Measurements from ENCODE around the gene TLE2.
"Not testable (repeated sequence)": the region's sequence is repeated elsewhere in the genome, so short reads cannot be mapped to it uniquely, and the experiment has no call there.

The TLE2 gene

DNA sequence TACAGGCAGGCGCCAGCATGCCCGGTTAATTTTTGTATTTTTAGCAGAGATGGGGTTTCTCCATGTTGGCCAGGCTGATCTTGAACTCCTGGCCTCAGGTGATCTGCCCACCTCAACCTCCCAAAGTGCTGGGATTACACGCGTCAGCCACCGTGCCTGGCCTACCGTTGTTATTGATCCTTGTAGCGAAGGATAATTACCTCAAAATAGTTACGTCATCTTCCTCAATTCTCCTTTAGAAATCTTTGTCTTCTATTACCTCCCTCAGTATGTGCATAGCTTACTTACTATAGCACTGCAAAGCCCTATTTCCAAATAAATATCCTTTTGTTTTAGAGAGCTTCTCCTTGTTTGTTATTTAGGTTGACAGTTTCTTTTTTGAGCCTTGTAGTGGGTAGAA, 61.1 kb downstream of the TLE2 start:
- Histone ChIP-seq H3K9me3 (ENCODE audit: control insufficient read depth, insufficient read depth, low read length) (no peaks in the 10 kb centered on the region), H3K27me3 (ENCODE audit: control insufficient read depth, insufficient read depth, low read length) (no peaks in the 10 kb centered on the region), H3K36me3 (ENCODE audit: control insufficient read depth, insufficient read depth, low read length) (no peaks in the 10 kb centered on the region), H3K27ac (ENCODE audit: low read depth, low read length) (no peak overlapping the region), H3K4me3 (ENCODE audit: low read depth, low read length) (no peak overlapping the region), H3K4me1 (ENCODE audit: control insufficient read depth, insufficient read depth, low read length) (no peaks in the 10 kb centered on the region), H3K9ac (ENCODE audit: low read depth, low read length) (no peak overlapping the region)

GRCh38 chr19:2964874-2965273, 64.2 kb downstream of the TLE2 start:
- Histone ChIP-seq H3K4me3 (ENCODE audit: low read depth, low read length) (no peak overlapping the region), H3K36me3 (ENCODE audit: control insufficient read depth, insufficient read depth, low read length) (no peaks in the 10 kb centered on the region), H3K9ac (ENCODE audit: low read depth, low read length) (no peak overlapping the region), H3K27ac (ENCODE audit: low read depth, low read length) (no peak overlapping the region), H3K27me3 (ENCODE audit: control insufficient read depth, insufficient read depth, low read length) (no peaks in the 10 kb centered on the region), H3K9me3 (ENCODE audit: control insufficient read depth, insufficient read depth, low read length) (no peaks in the 10 kb centered on the region), H3K4me1 (ENCODE audit: control insufficient read depth, insufficient read depth, low read length) (no peaks in the 10 kb centered on the region)

DNA sequence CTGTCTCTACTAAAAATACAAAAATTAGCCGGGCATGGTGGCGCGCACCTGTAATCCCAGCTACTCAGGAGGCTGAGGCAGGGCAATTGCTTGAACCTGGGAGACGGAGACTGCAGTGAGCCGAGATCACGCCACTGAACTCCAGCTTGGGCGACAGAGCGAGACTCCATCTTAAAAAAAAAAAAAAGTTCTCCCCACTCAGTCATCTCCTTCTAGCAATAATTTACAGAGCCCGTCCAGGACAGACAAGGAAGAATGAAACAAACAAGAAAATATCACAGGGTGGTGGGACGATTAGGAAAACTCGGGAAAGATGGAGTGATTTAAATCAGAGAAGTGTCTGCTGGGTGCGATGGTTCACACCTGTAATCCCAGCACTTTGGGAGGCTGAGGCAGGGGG, 65.4 kb downstream of the TLE2 start:
- H3K4me1 ChIP-seq (ENCODE audit: control insufficient read depth, insufficient read depth, low read length); H3K4me3 ChIP-seq (ENCODE audit: low read depth, low read length); H3K27ac ChIP-seq (ENCODE audit: low read depth, low read length); H3K27me3 ChIP-seq (ENCODE audit: control insufficient read depth, insufficient read depth, low read length); H3K9ac ChIP-seq (ENCODE audit: low read depth, low read length); H3K9me3 ChIP-seq (ENCODE audit: control insufficient read depth, insufficient read depth, low read length); H3K36me3 ChIP-seq (ENCODE audit: control insufficient read depth, insufficient read depth, low read length): not testable (repeated sequence)

- no peaks in the 10 kb centered on the region for H3K36me3 ChIP-seq (ENCODE audit: control insufficient read depth, insufficient read depth, low read length)
- no peaks in the 10 kb centered on the region for H3K27me3 ChIP-seq (ENCODE audit: control insufficient read depth, insufficient read depth, low read length)
- no peaks in the 10 kb centered on the region for H3K9me3 ChIP-seq (ENCODE audit: control insufficient read depth, insufficient read depth, low read length)
- no peaks in the 10 kb centered on the region for H3K4me1 ChIP-seq (ENCODE audit: control insufficient read depth, insufficient read depth, low read length)
- H3K9ac ChIP-seq (ENCODE audit: low read depth, low read length): no peak overlapping the region
- H3K4me3 ChIP-seq (ENCODE audit: low read depth, low read length): no peak overlapping the region
- H3K27ac ChIP-seq (ENCODE audit: low read depth, low read length): no peak overlapping the region
Measured at GRCh38 chr19:2963122-2963521, 66.0 kb downstream of the TLE2 start.

GRCh38 chr19:2962018-2962670, 66.9 kb downstream of the TLE2 start:
- Histone ChIP-seq H3K9ac (ENCODE audit: low read depth, low read length) (no peak overlapping the region), H3K27ac (ENCODE audit: low read depth, low read length) (no peak overlapping the region), H3K4me1 (ENCODE audit: control insufficient read depth, insufficient read depth, low read length) (no peaks in the 10 kb centered on the region), H3K27me3 (ENCODE audit: control insufficient read depth, insufficient read depth, low read length) (no peaks in the 10 kb centered on the region), H3K4me3 (ENCODE audit: low read depth, low read length) (no peak overlapping the region), H3K36me3 (ENCODE audit: control insufficient read depth, insufficient read depth, low read length) (no peaks in the 10 kb centered on the region), H3K9me3 (ENCODE audit: control insufficient read depth, insufficient read depth, low read length) (no peaks in the 10 kb centered on the region)

- H3K4me3 ChIP-seq (ENCODE audit: low read depth, low read length): no peak overlapping the region
- H3K9ac ChIP-seq (ENCODE audit: low read depth, low read length): no peak overlapping the region
- H3K4me1 ChIP-seq (ENCODE audit: control insufficient read depth, insufficient read depth, low read length): no peaks in the 10 kb centered on the region
- H3K9me3 ChIP-seq (ENCODE audit: control insufficient read depth, insufficient read depth, low read length): no peaks in the 10 kb centered on the region
- H3K27me3 ChIP-seq (ENCODE audit: control insufficient read depth, insufficient read depth, low read length): no peaks in the 10 kb centered on the region
- no peaks in the 10 kb centered on the region for H3K36me3 ChIP-seq (ENCODE audit: control insufficient read depth, insufficient read depth, low read length)
- no peak overlapping the region for H3K27ac ChIP-seq (ENCODE audit: low read depth, low read length)
Measured at GRCh38 chr19:2960120-2960519, 69.0 kb downstream of the TLE2 start.

- Histone ChIP-seq H3K4me1 (ENCODE audit: control insufficient read depth, insufficient read depth, low read length) (no peaks in the 10 kb centered on the region), H3K9ac (ENCODE audit: low read depth, low read length) (no peak overlapping the region), H3K36me3 (ENCODE audit: control insufficient read depth, insufficient read depth, low read length) (no peaks in the 10 kb centered on the region), H3K27me3 (ENCODE audit: control insufficient read depth, insufficient read depth, low read length) (no peaks in the 10 kb centered on the region), H3K4me3 (ENCODE audit: low read depth, low read length) (no peak overlapping the region), H3K9me3 (ENCODE audit: control insufficient read depth, insufficient read depth, low read length) (no peaks in the 10 kb centered on the region), H3K27ac (ENCODE audit: low read depth, low read length) (no peak overlapping the region)
Measured at GRCh38 chr19:2957160-2957559, 71.9 kb downstream of the TLE2 start.

DNA sequence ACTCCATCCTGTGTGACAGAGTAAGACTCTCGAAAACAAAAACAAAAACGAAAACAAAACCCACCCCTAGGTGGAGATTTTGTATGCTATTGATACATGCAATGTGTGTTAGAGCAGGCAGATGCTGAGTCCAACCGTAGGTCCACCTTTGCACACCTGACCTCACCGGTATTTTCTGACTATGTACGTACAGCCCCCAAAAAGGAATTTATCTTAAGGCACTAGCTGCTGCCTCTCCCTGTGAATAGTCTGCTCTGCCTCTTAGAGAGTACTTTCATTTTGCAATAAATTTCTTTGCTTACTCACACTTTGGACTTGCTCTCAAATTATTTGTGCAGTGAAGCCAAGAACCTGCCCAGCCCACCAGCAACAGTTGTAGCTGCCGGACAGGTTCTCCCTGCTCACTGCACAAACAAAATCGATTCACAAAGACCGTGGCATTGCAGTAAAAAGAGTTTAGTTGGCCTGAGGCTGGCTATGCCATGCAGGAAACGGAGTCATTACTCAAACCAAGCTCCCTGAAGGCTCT, 76.1 kb downstream of the TLE2 start:
- no peaks in the 10 kb centered on the region for H3K4me1 ChIP-seq (ENCODE audit: control insufficient read depth, insufficient read depth, low read length)

GRCh38 chr19:2950286-2951124, 78.6 kb downstream of the TLE2 start:
- Histone ChIP-seq H3K36me3 (ENCODE audit: control insufficient read depth, insufficient read depth, low read length) (no peaks in the 10 kb centered on the region), H3K4me1 (ENCODE audit: control insufficient read depth, insufficient read depth, low read length) (no peaks in the 10 kb centered on the region), H3K27ac (ENCODE audit: low read depth, low read length) (peak overlapping the region; percentile 93), H3K27me3 (ENCODE audit: control insufficient read depth, insufficient read depth, low read length) (no peaks in the 10 kb centered on the region), H3K4me3 (ENCODE audit: low read depth, low read length) (peak overlapping the region; percentile 92), H3K9ac (ENCODE audit: low read depth, low read length) (peak overlapping the region; percentile 68), H3K9me3 (ENCODE audit: control insufficient read depth, insufficient read depth, low read length) (no peaks in the 10 kb centered on the region)

More for the DNA sequence above, 76.1 kb downstream of the TLE2 start:
- Histone ChIP-seq H3K9ac (ENCODE audit: low read depth, low read length) (no peak overlapping the region), H3K9me3 (ENCODE audit: control insufficient read depth, insufficient read depth, low read length) (no peaks in the 10 kb centered on the region), H3K4me3 (ENCODE audit: low read depth, low read length) (no peak overlapping the region), H3K27ac (ENCODE audit: low read depth, low read length) (no peak overlapping the region), H3K36me3 (ENCODE audit: control insufficient read depth, insufficient read depth, low read length) (no peaks in the 10 kb centered on the region), H3K27me3 (ENCODE audit: control insufficient read depth, insufficient read depth, low read length) (no peaks in the 10 kb centered on the region)

GRCh38 chr19:2949939-2950285, 79.2 kb downstream of the TLE2 start:
- peak overlapping the region; percentile 68 for H3K9ac ChIP-seq (ENCODE audit: low read depth, low read length)
- H3K4me3 ChIP-seq (ENCODE audit: low read depth, low read length): peak overlapping the region; percentile 92
- no peaks in the 10 kb centered on the region for H3K9me3 ChIP-seq (ENCODE audit: control insufficient read depth, insufficient read depth, low read length)
- H3K27me3 ChIP-seq (ENCODE audit: control insufficient read depth, insufficient read depth, low read length): no peaks in the 10 kb centered on the region
- H3K27ac ChIP-seq (ENCODE audit: low read depth, low read length): peak overlapping the region; percentile 93
- H3K4me1 ChIP-seq (ENCODE audit: control insufficient read depth, insufficient read depth, low read length): no peaks in the 10 kb centered on the region
- no peaks in the 10 kb centered on the region for H3K36me3 ChIP-seq (ENCODE audit: control insufficient read depth, insufficient read depth, low read length)

Measured in HUES48 (cell line).